GM12878 (cell line): ENCODE results near the gene HTATIP2. TPM values are rescaled to one million over a fixed set of nuclear protein-coding genes. Genes with fewer than 3 reads are reported as not detected.

Experiments
- ATAC-seq: fragments of 200-7000 bp; cut with Tn5 transposase; 3 replicates; pipeline ENCODE4 v1.9.1; 2020; ENCODE audit warnings: mild to moderate bottlenecking, moderate library complexity
- BruUV-seq: library from RNA; stranded (reverse); fragments of 400-500 nt; replicated peaks from 2 replicates; lab custom pipeline; 2021; lab: Mats Ljungman, UMichigan
- CTCF ChIA-PET: fragments of 300-600 bp; sonication (Branson Sonifier 250); formaldehyde crosslinking; extraction: SDS; loops from one replicate; lab custom pipeline; 2021; ENCODE audit warnings: inconsistent platforms; lab: Yijun Ruan, JAX
- POLR2A ChIA-PET: fragments of 350-600 bp; formaldehyde crosslinking; extraction: SDS; loops from one replicate; lab custom pipeline; 2021; ENCODE audit warnings: inconsistent platforms; lab: Charles Lee
- RAD21 ChIA-PET: fragments of 300-600 bp; sonication (Branson Sonifier 250); formaldehyde crosslinking; loops from one replicate; lab custom pipeline; 2023; ENCODE audit warnings: antibody characterized with exemption; ENCODE audit not compliant: unreplicated experiment; lab: Charles Lee
- SMC1A ChIA-PET: fragments of 300-600 bp; sonication (Branson Sonifier 250); formaldehyde crosslinking; loops from one replicate; lab custom pipeline; 2023; ENCODE audit not compliant: unreplicated experiment, uncharacterized antibody; lab: Charles Lee
- DNase-seq: peaks from one replicate; pipeline ENCODE4 v3.0.0-alpha.2; 2011; ENCODE audit warnings: low read depth, low spot score
- FAIRE-seq: peaks from 3 replicates; lab custom pipeline; 2011; peaks lifted over from hg19 to GRCh38; lab: Jason Lieb, UNC
- H2AFZ ChIP-seq: 2 replicates; pipeline ENCODE4 v1.6.0; 2011; ENCODE audit warnings: low read depth, low read length, control low read depth; ENCODE audit not compliant: control insufficient read depth
- H3K27ac ChIP-seq: 2 replicates; pipeline ENCODE4 v1.5.1; 2011; ENCODE audit warnings: control low read depth; ENCODE audit not compliant: control insufficient read depth, insufficient read depth
- H3K27me3 ChIP-seq, 2 experiments: replicated peaks in 1 of 2; 2 replicates each; pipeline versions ENCODE4 v1.6.0 to v1.6.1; 2011; ENCODE audit warnings: low read length in 1 of 2; ENCODE audit not compliant: control insufficient read depth in 2 of 2, insufficient read depth in 2 of 2
- H3K36me3 ChIP-seq, 2 experiments: 2 replicates each; pipeline ENCODE4 v1.5.1; 2011; ENCODE audit warnings: low read length in 1 of 2; ENCODE audit not compliant: control insufficient read depth in 2 of 2, insufficient read depth in 2 of 2
- H3K4me1 ChIP-seq: 2 replicates; pipeline ENCODE4 v1.6.1; 2011; ENCODE audit warnings: mild to moderate bottlenecking, low read length, moderate library complexity, mixed read lengths; ENCODE audit not compliant: control insufficient read depth, insufficient read depth
- H3K4me2 ChIP-seq: 2 replicates; pipeline ENCODE4 v1.6.0; 2011; ENCODE audit warnings: control low read depth; ENCODE audit not compliant: control insufficient read depth, insufficient read depth
- H3K4me3 ChIP-seq: fragments of 200-600 bp; sonication (generic); 2 replicates; pipeline ENCODE4 v1.5.1; 2016
- H3K79me2 ChIP-seq: 2 replicates; pipeline ENCODE4 v1.6.0; 2011; ENCODE audit warnings: low read length; ENCODE audit not compliant: control insufficient read depth, insufficient read depth
- H3K9ac ChIP-seq: 2 replicates; pipeline ENCODE4 v1.8.0; 2011; ENCODE audit warnings: low read length, control low read depth, mixed read lengths; ENCODE audit not compliant: control insufficient read depth, insufficient read depth
- H3K9me3 ChIP-seq: replicated peaks from 3 replicates; pipeline ENCODE4 v1.5.1; 2011; ENCODE audit warnings: mild to moderate bottlenecking, low read length; ENCODE audit not compliant: control insufficient read depth, insufficient read depth
- H4K20me1 ChIP-seq: 2 replicates; pipeline ENCODE4 v1.6.0; 2011; ENCODE audit not compliant: control insufficient read depth, insufficient read depth
- EZH2 ChIP-seq: IDR thresholded peaks from 2 replicates; pipeline ENCODE4 v1.6.1; 2012; ENCODE audit warnings: low read depth, mild to moderate bottlenecking, control low read depth, inconsistent platforms, low read length, borderline replicate concordance; ENCODE audit not compliant: control insufficient read depth
- GATAD2B ChIP-seq: fragments of 450-650 bp; conservative IDR thresholded peaks from 2 replicates; pipeline ENCODE4 v1.6.1; 2017; ENCODE audit warnings: low read depth, mild to moderate bottlenecking, moderate library complexity
- KLF5 ChIP-seq: fragments of 450-650 bp; IDR thresholded peaks from 2 replicates; pipeline ENCODE4 v1.6.1; 2014; ENCODE audit warnings: mild to moderate bottlenecking; ENCODE audit not compliant: partially characterized antibody
- MXI1 ChIP-seq: fragments of 150-350 bp; IDR thresholded peaks from 2 replicates; pipeline ENCODE4 v1.6.1; 2011; ENCODE audit warnings: low read depth, mild to moderate bottlenecking, inconsistent platforms, low read length, improper control_type of control experiment
- RFX5 ChIP-seq: IDR thresholded peaks from 2 replicates; pipeline ENCODE4 v1.6.1; 2011; ENCODE audit warnings: low read depth, low read length, improper control_type of control experiment
- ZZZ3 ChIP-seq: IDR thresholded peaks from 2 replicates; pipeline ENCODE4 v1.6.1; 2011; ENCODE audit warnings: low read depth; ENCODE audit not compliant: control insufficient read depth, insufficient read length
- WGBS: methylation state at CpG from one replicate; pipeline ENCODE4 v1.1.6; 2016; ENCODE audit warnings: low lambda C conversion rate; ENCODE audit not compliant: insufficient replicate concordance, insufficient coverage; ENCODE audit errors: missing lambda C conversion rate; 5-methylcytosine and 5-hydroxymethylcytosine counted together
- in situ Hi-C: fragments of 300-500 bp; cut with MboI; formaldehyde crosslinking; loops from 9 replicates; pipeline ENCODE4 v1.14.3; 2018; ENCODE audit warnings: mixed read lengths
- intact Hi-C: fragments of 100-400 bp; cut with micrococcal nuclease; formaldehyde crosslinking; loops from one replicate; pipeline ENCODE4 v1.14.2; 2022; ENCODE audit not compliant: unreplicated experiment
- polyA plus RNA-seq, 11 experiments: library from polyadenylated mRNA; depleted of rRNA in 4 of 11; unstranded in 6 of 11; stranded (reverse) in 5 of 11; fragments of >200 nt; fragmentation: Nextera tagmentation in 4 of 11; fragmentation: Illumina TruSeq in 1 of 11; extraction: Ambion mirVana in 4 of 11; extraction: Trizol in 1 of 11; gene quantifications; 1 replicate in 1 of 11; 2 replicates in 10 of 11; pipeline versions ENCODE4 v1.2.1 to v1.2.3, GENCODE V29; 2011 to 2016; ENCODE audit warnings: inconsistent platforms in 2 of 11, missing spikeins in 2 of 11, low read depth in 1 of 11
- total RNA-seq, 4 experiments: library from RNA; depleted of rRNA in 3 of 4; stranded (reverse); fragments of >200 nt in 3 of 4; fragmentation: Illumina TruSeq in 1 of 4; extraction: Trizol in 1 of 4; gene quantifications; 2 replicates each; pipeline versions ENCODE4 v1.2.1 to v1.2.3, GENCODE V29; 2013 to 2021
- TF ChIP-seq, protein P1 (sequence below): fragments of 450-650 bp; formaldehyde crosslinking; IDR thresholded peaks from 2 replicates; pipeline ENCODE4 v1.4.0; 2022; ENCODE audit warnings: mild to moderate bottlenecking, moderate library complexity
- TF ChIP-seq, protein P2 (sequence below): IDR thresholded peaks from 2 replicates; pipeline ENCODE4 v1.6.1; 2011; ENCODE audit warnings: low read depth, mild to moderate bottlenecking, low read length, moderate library complexity, borderline replicate concordance; ENCODE audit errors: extremely low read depth
- TF ChIP-seq, protein P3 (sequence below): fragments of 450-650 bp; IDR thresholded peaks from 2 replicates; pipeline ENCODE4 v1.6.1; 2017; ENCODE audit warnings: low read depth, mild to moderate bottlenecking, moderate library complexity
- TF ChIP-seq, protein P4 (sequence below): fragments of 450-650 bp; IDR thresholded peaks from 2 replicates; pipeline ENCODE4 v1.6.1; 2018; ENCODE audit warnings: borderline replicate concordance, mild to moderate bottlenecking; ENCODE audit not compliant: partially characterized antibody
- TF ChIP-seq, protein P5 (sequence below): fragments of 450-650 bp; IDR thresholded peaks from 2 replicates; pipeline ENCODE4 v1.6.1; 2017; ENCODE audit warnings: borderline replicate concordance

Gene HTATIP2
- total and polyA plus RNA-seq, 10 of the 15 experiments (the other 5 are each of a cell fraction or from before 2014, with no cell fraction given), result 25.4 to 58.5 (median 42.2) TPM

DNA sequence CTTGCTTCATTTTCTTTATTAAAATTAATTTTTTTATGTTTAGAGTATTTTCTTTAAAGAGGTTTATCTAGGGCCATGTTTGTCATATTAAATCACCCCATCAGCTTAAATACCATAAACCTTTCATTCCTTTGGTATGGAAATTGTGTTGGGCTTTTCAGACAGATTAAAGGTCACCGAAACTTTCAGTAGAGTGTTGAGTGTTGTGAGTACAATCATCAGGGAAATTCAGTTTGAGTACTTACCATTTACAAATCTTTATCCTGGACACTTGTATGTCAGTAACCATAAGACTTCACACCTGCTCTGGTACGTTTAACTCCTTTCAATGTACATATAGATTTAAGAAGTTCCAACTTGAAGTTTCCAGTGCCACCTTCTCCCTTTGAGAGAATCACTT, 36.0 kb downstream of the HTATIP2 start:
- WGBS, result 56% methylated on average over 2 of the region's 2 CpGs
- Histone ChIP-seq H2AFZ (no peak overlapping the region), H4K20me1 (no peaks in the 10 kb centered on the region), H3K36me3 (peaks cover 0 to 7% of the 10 kb centered on the region in 2 experiments; a peak in 2 of 4 replicates), H3K4me2 (no peak overlapping the region), H3K4me1 (no peaks in the 10 kb centered on the region), H3K79me2 (no peaks in the 10 kb centered on the region), H3K27ac (no peak overlapping the region), H3K27me3 (no peaks in the 10 kb centered on the region), H3K4me3 (no peak overlapping the region), H3K9ac (no peak overlapping the region), H3K9me3 (no peaks in the 10 kb centered on the region)
- RAD21 ChIA-PET, result interaction anchor here (1.9 kb wide), 1 partner anchor 210 kb away, joined by 10 read pairs; no protein-coding TSS in a partner anchor
- TF ChIP-seq, protein P1, sequence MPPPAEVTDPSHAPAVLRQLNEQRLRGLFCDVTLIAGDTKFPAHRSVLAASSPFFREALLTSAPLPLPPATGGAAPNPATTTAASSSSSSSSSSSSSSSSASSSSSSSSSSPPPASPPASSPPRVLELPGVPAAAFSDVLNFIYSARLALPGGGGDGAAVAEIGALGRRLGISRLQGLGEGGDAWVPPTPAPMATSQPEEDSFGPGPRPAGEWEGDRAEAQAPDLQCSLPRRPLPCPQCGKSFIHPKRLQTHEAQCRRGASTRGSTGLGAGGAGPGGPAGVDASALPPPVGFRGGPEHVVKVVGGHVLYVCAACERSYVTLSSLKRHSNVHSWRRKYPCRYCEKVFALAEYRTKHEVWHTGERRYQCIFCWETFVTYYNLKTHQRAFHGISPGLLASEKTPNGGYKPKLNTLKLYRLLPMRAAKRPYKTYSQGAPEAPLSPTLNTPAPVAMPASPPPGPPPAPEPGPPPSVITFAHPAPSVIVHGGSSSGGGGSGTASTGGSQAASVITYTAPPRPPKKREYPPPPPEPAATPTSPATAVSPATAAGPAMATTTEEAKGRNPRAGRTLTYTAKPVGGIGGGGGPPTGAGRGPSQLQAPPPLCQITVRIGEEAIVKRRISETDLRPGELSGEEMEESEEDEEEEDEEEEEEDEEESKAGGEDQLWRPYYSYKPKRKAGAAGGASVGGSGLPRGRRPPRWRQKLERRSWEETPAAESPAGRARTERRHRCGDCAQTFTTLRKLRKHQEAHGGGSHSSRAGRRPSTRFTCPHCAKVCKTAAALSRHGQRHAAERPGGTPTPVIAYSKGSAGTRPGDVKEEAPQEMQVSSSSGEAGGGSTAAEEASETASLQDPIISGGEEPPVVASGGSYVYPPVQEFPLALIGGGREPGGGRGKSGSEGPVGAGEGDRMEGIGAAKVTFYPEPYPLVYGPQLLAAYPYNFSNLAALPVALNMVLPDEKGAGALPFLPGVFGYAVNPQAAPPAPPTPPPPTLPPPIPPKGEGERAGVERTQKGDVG (CRISPR knock-in tag), result no peak
- TF ChIP-seq MXI1 (no peak), ZZZ3 (no peak), KLF5 (no peak), EZH2 (no peak), RFX5 (no peak), GATAD2B (no peak)
- TF ChIP-seq, protein P2, sequence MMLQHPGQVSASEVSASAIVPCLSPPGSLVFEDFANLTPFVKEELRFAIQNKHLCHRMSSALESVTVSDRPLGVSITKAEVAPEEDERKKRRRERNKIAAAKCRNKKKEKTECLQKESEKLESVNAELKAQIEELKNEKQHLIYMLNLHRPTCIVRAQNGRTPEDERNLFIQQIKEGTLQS, result no peak
- TF ChIP-seq, protein P3, sequence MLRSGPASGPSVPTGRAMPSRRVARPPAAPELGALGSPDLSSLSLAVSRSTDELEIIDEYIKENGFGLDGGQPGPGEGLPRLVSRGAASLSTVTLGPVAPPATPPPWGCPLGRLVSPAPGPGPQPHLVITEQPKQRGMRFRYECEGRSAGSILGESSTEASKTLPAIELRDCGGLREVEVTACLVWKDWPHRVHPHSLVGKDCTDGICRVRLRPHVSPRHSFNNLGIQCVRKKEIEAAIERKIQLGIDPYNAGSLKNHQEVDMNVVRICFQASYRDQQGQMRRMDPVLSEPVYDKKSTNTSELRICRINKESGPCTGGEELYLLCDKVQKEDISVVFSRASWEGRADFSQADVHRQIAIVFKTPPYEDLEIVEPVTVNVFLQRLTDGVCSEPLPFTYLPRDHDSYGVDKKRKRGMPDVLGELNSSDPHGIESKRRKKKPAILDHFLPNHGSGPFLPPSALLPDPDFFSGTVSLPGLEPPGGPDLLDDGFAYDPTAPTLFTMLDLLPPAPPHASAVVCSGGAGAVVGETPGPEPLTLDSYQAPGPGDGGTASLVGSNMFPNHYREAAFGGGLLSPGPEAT, result no peak
- TF ChIP-seq, protein P4, sequence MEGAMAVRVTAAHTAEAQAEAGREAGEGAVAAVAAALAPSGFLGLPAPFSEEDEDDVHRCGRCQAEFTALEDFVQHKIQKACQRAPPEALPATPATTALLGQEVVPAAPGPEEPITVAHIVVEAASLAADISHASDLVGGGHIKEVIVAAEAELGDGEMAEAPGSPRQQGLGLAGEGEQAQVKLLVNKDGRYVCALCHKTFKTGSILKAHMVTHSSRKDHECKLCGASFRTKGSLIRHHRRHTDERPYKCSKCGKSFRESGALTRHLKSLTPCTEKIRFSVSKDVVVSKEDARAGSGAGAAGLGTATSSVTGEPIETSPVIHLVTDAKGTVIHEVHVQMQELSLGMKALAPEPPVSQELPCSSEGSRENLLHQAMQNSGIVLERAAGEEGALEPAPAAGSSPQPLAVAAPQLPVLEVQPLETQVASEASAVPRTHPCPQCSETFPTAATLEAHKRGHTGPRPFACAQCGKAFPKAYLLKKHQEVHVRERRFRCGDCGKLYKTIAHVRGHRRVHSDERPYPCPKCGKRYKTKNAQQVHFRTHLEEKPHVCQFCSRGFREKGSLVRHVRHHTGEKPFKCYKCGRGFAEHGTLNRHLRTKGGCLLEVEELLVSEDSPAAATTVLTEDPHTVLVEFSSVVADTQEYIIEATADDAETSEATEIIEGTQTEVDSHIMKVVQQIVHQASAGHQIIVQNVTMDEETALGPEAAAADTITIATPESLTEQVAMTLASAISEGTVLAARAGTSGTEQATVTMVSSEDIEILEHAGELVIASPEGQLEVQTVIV, result no peak
- TF ChIP-seq, protein P5, sequence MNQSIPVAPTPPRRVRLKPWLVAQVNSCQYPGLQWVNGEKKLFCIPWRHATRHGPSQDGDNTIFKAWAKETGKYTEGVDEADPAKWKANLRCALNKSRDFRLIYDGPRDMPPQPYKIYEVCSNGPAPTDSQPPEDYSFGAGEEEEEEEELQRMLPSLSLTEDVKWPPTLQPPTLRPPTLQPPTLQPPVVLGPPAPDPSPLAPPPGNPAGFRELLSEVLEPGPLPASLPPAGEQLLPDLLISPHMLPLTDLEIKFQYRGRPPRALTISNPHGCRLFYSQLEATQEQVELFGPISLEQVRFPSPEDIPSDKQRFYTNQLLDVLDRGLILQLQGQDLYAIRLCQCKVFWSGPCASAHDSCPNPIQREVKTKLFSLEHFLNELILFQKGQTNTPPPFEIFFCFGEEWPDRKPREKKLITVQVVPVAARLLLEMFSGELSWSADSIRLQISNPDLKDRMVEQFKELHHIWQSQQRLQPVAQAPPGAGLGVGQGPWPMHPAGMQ, result no peak
- POLR2A ChIA-PET, result no interaction called here
- ATAC-seq, result no peak
- SMC1A ChIA-PET, result interaction anchor here (0.8 to 2.8 kb wide), 3 partner anchors 10 to 109 kb away, joined by 3 to 17 read pairs (median 12); no protein-coding TSS in a partner anchor
- FAIRE-seq, result no peak
- in situ Hi-C loops (no loop called here), intact Hi-C loops (no loop called here)
- no TSS peak for BruUV-seq
- CTCF ChIA-PET, result interaction anchor here (2.5 to 7.2 kb wide), 4 partner anchors 11 to 210 kb away, joined by 6 to 73 read pairs (median 38); no protein-coding TSS in a partner anchor
- DNase-seq, result no peak
